ENCODE results near the gene ARSI.

ARSI gene

GRCh38 chr5:150345716-150346115 is 43.0 kb upstream of the ARSI start:
- H3K36me3 ChIP-seq (ENCODE audit: control insufficient read depth in 4 of 4, insufficient read depth in 4 of 4, low read length in 3 of 4) = no peaks in the 10 kb centered on the region
- 97% methylated on average over 3 of the region's 5 CpGs for whole genome bisulfite sequencing (ENCODE audit: insufficient coverage)
- H3K27ac ChIP-seq (ENCODE audit: insufficient read depth in 1 of 2, low read depth in 1 of 2, low read length in 2 of 2, poor library complexity in 1 of 2, severe bottlenecking in 2 of 2) = no peak overlapping the region
- H3K9me3 ChIP-seq (ENCODE audit: control extremely low read depth in 1 of 5, control insufficient read depth in 4 of 5, insufficient read depth in 2 of 5, low read depth in 1 of 5, low read length in 4 of 5) = no peaks in the 10 kb centered on the region
- H3K4me3 ChIP-seq (ENCODE audit: control insufficient read depth in 1 of 7, extremely low read depth in 1 of 7, insufficient read depth in 4 of 7, low read depth in 2 of 7, low read length in 6 of 7) = no peak overlapping the region
- no peaks in the 10 kb centered on the region for H3K27me3 ChIP-seq (replicated peaks in 2 of 5; ENCODE audit: control insufficient read depth in 4 of 5, insufficient read depth in 5 of 5, low read length in 4 of 5)
- no peak for DNase-seq
- CTCF ChIA-PET = no interaction called here
- H3K4me1 ChIP-seq (ENCODE audit: control extremely low read depth in 1 of 4, control insufficient read depth in 4 of 4, insufficient read depth in 4 of 4, low read length in 3 of 4) = peaks cover under 1 to 15% (median 11%) of the 10 kb centered on the region in 4 experiments
- POLR2A ChIA-PET = no interaction called here

GRCh38 chr5:150343994-150344631 is 41.4 kb upstream of the ARSI start:
- CTCF ChIA-PET = no interaction called here
- Histone ChIP-seq H3K27ac (ENCODE audit: insufficient read depth in 1 of 2, low read depth in 1 of 2, low read length in 2 of 2, poor library complexity in 1 of 2, severe bottlenecking in 2 of 2) (no peak overlapping the region), H3K9me3 (ENCODE audit: control extremely low read depth in 1 of 5, control insufficient read depth in 4 of 5, insufficient read depth in 2 of 5, low read depth in 1 of 5, low read length in 4 of 5) (no peaks in the 10 kb centered on the region), H3K27me3 (replicated peaks in 2 of 5; ENCODE audit: control insufficient read depth in 4 of 5, insufficient read depth in 5 of 5, low read length in 4 of 5) (no peaks in the 10 kb centered on the region), H3K4me3 (ENCODE audit: control insufficient read depth in 1 of 7, extremely low read depth in 1 of 7, insufficient read depth in 4 of 7, low read depth in 2 of 7, low read length in 6 of 7) (no peak overlapping the region), H3K36me3 (ENCODE audit: control insufficient read depth in 4 of 4, insufficient read depth in 4 of 4, low read length in 3 of 4) (no peaks in the 10 kb centered on the region), H3K4me1 (ENCODE audit: control extremely low read depth in 1 of 4, control insufficient read depth in 4 of 4, insufficient read depth in 4 of 4, low read length in 3 of 4) (peaks cover 0 to 11% (median 7%) of the 10 kb centered on the region in 4 experiments)
- POLR2A ChIA-PET = no interaction called here
- WGBS (ENCODE audit: insufficient coverage) = 95% methylated on average over 4 of the region's 7 CpGs
- no peak for DNase-seq

- no peaks in the 10 kb centered on the region for H3K9me3 ChIP-seq (ENCODE audit: control extremely low read depth in 1 of 5, control insufficient read depth in 4 of 5, insufficient read depth in 2 of 5, low read depth in 1 of 5, low read length in 4 of 5)
- POLR2A ChIA-PET = no interaction called here
- H3K4me1 ChIP-seq (ENCODE audit: control extremely low read depth in 1 of 4, control insufficient read depth in 4 of 4, insufficient read depth in 4 of 4, low read length in 3 of 4) = peaks cover 0 to 9% (median 3%) of the 10 kb centered on the region in 4 experiments
- DNase-seq = peak in 1 of 3 donors; percentile 21
- H3K36me3 ChIP-seq (ENCODE audit: control insufficient read depth in 4 of 4, insufficient read depth in 4 of 4, low read length in 3 of 4) = no peaks in the 10 kb centered on the region
- WGBS (ENCODE audit: insufficient coverage) = 86% methylated on average over 5 of the region's 5 CpGs
- H3K4me3 ChIP-seq (ENCODE audit: control insufficient read depth in 1 of 7, extremely low read depth in 1 of 7, insufficient read depth in 4 of 7, low read depth in 2 of 7, low read length in 6 of 7) = no peak overlapping the region
- CTCF ChIA-PET = interaction anchor here (1.1 to 1.4 kb wide), 2 partner anchors 9 to 16 kb away, joined by 3 to 6 read pairs; no protein-coding TSS in a partner anchor
- H3K27ac ChIP-seq (ENCODE audit: insufficient read depth in 1 of 2, low read depth in 1 of 2, low read length in 2 of 2, poor library complexity in 1 of 2, severe bottlenecking in 2 of 2) = no peak overlapping the region
- no peaks in the 10 kb centered on the region for H3K27me3 ChIP-seq (replicated peaks in 2 of 5; ENCODE audit: control insufficient read depth in 4 of 5, insufficient read depth in 5 of 5, low read length in 4 of 5)
Measured at GRCh38 chr5:150342583-150342982, 39.9 kb upstream of the ARSI start.

- H3K27ac ChIP-seq (ENCODE audit: insufficient read depth in 1 of 2, low read depth in 1 of 2, low read length in 2 of 2, poor library complexity in 1 of 2, severe bottlenecking in 2 of 2) = no peak overlapping the region
- no peaks in the 10 kb centered on the region for H3K9me3 ChIP-seq (ENCODE audit: control extremely low read depth in 1 of 5, control insufficient read depth in 4 of 5, insufficient read depth in 2 of 5, low read depth in 1 of 5, low read length in 4 of 5)
- no peaks in the 10 kb centered on the region for H3K27me3 ChIP-seq (replicated peaks in 2 of 5; ENCODE audit: control insufficient read depth in 4 of 5, insufficient read depth in 5 of 5, low read length in 4 of 5)
- H3K4me1 ChIP-seq (ENCODE audit: control extremely low read depth in 1 of 4, control insufficient read depth in 4 of 4, insufficient read depth in 4 of 4, low read length in 3 of 4) = peaks cover 0 to 3% (median 0%) of the 10 kb centered on the region in 4 experiments
- CTCF ChIA-PET = interaction anchor here (1.1 to 1.4 kb wide), 2 partner anchors 9 to 16 kb away, joined by 3 to 6 read pairs; no protein-coding TSS in a partner anchor
- POLR2A ChIA-PET = no interaction called here
- WGBS (ENCODE audit: insufficient coverage) = 100% methylated on average over 1 of the region's 1 CpG
- no peak overlapping the region for H3K4me3 ChIP-seq (ENCODE audit: control insufficient read depth in 1 of 7, extremely low read depth in 1 of 7, insufficient read depth in 4 of 7, low read depth in 2 of 7, low read length in 6 of 7)
- DNase-seq = no peak
- no peaks in the 10 kb centered on the region for H3K36me3 ChIP-seq (ENCODE audit: control insufficient read depth in 4 of 4, insufficient read depth in 4 of 4, low read length in 3 of 4)
Measured at GRCh38 chr5:150341989-150342388, 39.3 kb upstream of the ARSI start.

- Histone ChIP-seq H3K9me3 (ENCODE audit: control extremely low read depth in 1 of 5, control insufficient read depth in 4 of 5, insufficient read depth in 2 of 5, low read depth in 1 of 5, low read length in 4 of 5) (no peaks in the 10 kb centered on the region), H3K4me1 (ENCODE audit: control extremely low read depth in 1 of 4, control insufficient read depth in 4 of 4, insufficient read depth in 4 of 4, low read length in 3 of 4) (no peaks in the 10 kb centered on the region), H3K27ac (ENCODE audit: insufficient read depth in 1 of 2, low read depth in 1 of 2, low read length in 2 of 2, poor library complexity in 1 of 2, severe bottlenecking in 2 of 2) (no peak overlapping the region), H3K4me3 (ENCODE audit: control insufficient read depth in 1 of 7, extremely low read depth in 1 of 7, insufficient read depth in 4 of 7, low read depth in 2 of 7, low read length in 6 of 7) (no peak overlapping the region), H3K27me3 (replicated peaks in 2 of 5; ENCODE audit: control insufficient read depth in 4 of 5, insufficient read depth in 5 of 5, low read length in 4 of 5) (no peaks in the 10 kb centered on the region), H3K36me3 (ENCODE audit: control insufficient read depth in 4 of 4, insufficient read depth in 4 of 4, low read length in 3 of 4) (no peaks in the 10 kb centered on the region)
- 96% methylated on average over 3 of the region's 4 CpGs for WGBS (ENCODE audit: insufficient coverage)
- ChIA-PET CTCF (interaction anchor here (1.4 to 2.8 kb wide), 2 partner anchors 8 to 10 kb away, joined by 6 to 10 read pairs; no protein-coding TSS in a partner anchor), POLR2A (no interaction called here)
- no peak for DNase-seq
Measured at GRCh38 chr5:150341331-150341730, 38.6 kb upstream of the ARSI start.

GRCh38 chr5:150340614-150341255 is 38.0 kb upstream of the ARSI start:
- no peaks in the 10 kb centered on the region for H3K4me1 ChIP-seq (ENCODE audit: control extremely low read depth in 1 of 4, control insufficient read depth in 4 of 4, insufficient read depth in 4 of 4, low read length in 3 of 4)
- no peak overlapping the region for H3K4me3 ChIP-seq (ENCODE audit: control insufficient read depth in 1 of 7, extremely low read depth in 1 of 7, insufficient read depth in 4 of 7, low read depth in 2 of 7, low read length in 6 of 7)
- WGBS (ENCODE audit: insufficient coverage) = 91% methylated on average over 6 of the region's 7 CpGs
- no peaks in the 10 kb centered on the region for H3K36me3 ChIP-seq (ENCODE audit: control insufficient read depth in 4 of 4, insufficient read depth in 4 of 4, low read length in 3 of 4)
- CTCF ChIA-PET = interaction anchor here (0.6 to 2.8 kb wide), 3 partner anchors 8 to 1100 kb away, joined by 3 to 10 read pairs (median 4); no protein-coding TSS in a partner anchor
- no peaks in the 10 kb centered on the region for H3K9me3 ChIP-seq (ENCODE audit: control extremely low read depth in 1 of 5, control insufficient read depth in 4 of 5, insufficient read depth in 2 of 5, low read depth in 1 of 5, low read length in 4 of 5)
- POLR2A ChIA-PET = no interaction called here
- DNase-seq = peak in 2 of 3 donors; percentile 49 to 60
- no peaks in the 10 kb centered on the region for H3K27me3 ChIP-seq (replicated peaks in 2 of 5; ENCODE audit: control insufficient read depth in 4 of 5, insufficient read depth in 5 of 5, low read length in 4 of 5)
- no peak overlapping the region for H3K27ac ChIP-seq (ENCODE audit: insufficient read depth in 1 of 2, low read depth in 1 of 2, low read length in 2 of 2, poor library complexity in 1 of 2, severe bottlenecking in 2 of 2)

- H3K36me3 ChIP-seq (ENCODE audit: control insufficient read depth in 4 of 4, insufficient read depth in 4 of 4, low read length in 3 of 4) = no peaks in the 10 kb centered on the region
- no peak overlapping the region for H3K4me3 ChIP-seq (ENCODE audit: control insufficient read depth in 1 of 7, extremely low read depth in 1 of 7, insufficient read depth in 4 of 7, low read depth in 2 of 7, low read length in 6 of 7)
- no peaks in the 10 kb centered on the region for H3K9me3 ChIP-seq (ENCODE audit: control extremely low read depth in 1 of 5, control insufficient read depth in 4 of 5, insufficient read depth in 2 of 5, low read depth in 1 of 5, low read length in 4 of 5)
- no peak overlapping the region for H3K27ac ChIP-seq (ENCODE audit: insufficient read depth in 1 of 2, low read depth in 1 of 2, low read length in 2 of 2, poor library complexity in 1 of 2, severe bottlenecking in 2 of 2)
- POLR2A ChIA-PET = no interaction called here
- 100% methylated on average over 4 of the region's 4 CpGs for WGBS (ENCODE audit: insufficient coverage)
- CTCF ChIA-PET = interaction anchor here (1.1 to 2.8 kb wide), 2 partner anchors 9 to 12 kb away, joined by 4 to 10 read pairs; no protein-coding TSS in a partner anchor
- DNase-seq = no peak
- H3K4me1 ChIP-seq (ENCODE audit: control extremely low read depth in 1 of 4, control insufficient read depth in 4 of 4, insufficient read depth in 4 of 4, low read length in 3 of 4) = no peaks in the 10 kb centered on the region
- no peaks in the 10 kb centered on the region for H3K27me3 ChIP-seq (replicated peaks in 2 of 5; ENCODE audit: control insufficient read depth in 4 of 5, insufficient read depth in 5 of 5, low read length in 4 of 5)
Measured at GRCh38 chr5:150339841-150340240, 37.1 kb upstream of the ARSI start.

Data from common myeloid progenitor, CD34-positive (primary cell).